Activated CD4-positive, alpha-beta T cell treated with anti-CD3 and anti-CD28 coated beads, Interleukin-2, amount 50 U/mL, for 1 hour (primary cell): ENCODE measurements around the gene ADCY7.

Experiments used
- DNase-seq: peaks from one replicate; pipeline ENCODE4 v3.0.0-alpha.2; 2020

The ADCY7 gene

GRCh38 chr16:50351116-50351515 lies 84.8 kb downstream of the ADCY7 start:
- no peak for DNase-seq

DNA sequence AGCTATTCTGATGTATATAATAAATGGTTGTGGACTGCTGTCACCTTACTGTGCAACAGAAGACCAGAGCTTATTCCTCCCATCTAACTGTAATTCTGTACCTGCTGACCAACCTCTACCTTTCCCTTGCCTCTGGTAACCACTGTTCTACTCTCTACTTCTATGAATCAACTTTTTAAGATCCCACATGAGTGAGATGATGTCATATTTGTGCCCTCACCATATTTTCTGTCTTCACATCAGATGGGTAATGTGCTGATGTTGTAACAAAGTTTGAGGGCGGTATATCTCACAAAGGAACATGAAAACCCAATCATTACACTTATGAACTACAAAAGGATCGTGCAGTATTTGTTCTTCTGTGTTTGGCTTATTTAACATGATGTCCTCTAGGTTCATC lies 85.6 kb downstream of the ADCY7 start:
- no peak for DNase-seq

- DNase-seq = no peak
Observed at GRCh38 chr16:50354082-50354481, 87.7 kb downstream of the ADCY7 start.

DNA sequence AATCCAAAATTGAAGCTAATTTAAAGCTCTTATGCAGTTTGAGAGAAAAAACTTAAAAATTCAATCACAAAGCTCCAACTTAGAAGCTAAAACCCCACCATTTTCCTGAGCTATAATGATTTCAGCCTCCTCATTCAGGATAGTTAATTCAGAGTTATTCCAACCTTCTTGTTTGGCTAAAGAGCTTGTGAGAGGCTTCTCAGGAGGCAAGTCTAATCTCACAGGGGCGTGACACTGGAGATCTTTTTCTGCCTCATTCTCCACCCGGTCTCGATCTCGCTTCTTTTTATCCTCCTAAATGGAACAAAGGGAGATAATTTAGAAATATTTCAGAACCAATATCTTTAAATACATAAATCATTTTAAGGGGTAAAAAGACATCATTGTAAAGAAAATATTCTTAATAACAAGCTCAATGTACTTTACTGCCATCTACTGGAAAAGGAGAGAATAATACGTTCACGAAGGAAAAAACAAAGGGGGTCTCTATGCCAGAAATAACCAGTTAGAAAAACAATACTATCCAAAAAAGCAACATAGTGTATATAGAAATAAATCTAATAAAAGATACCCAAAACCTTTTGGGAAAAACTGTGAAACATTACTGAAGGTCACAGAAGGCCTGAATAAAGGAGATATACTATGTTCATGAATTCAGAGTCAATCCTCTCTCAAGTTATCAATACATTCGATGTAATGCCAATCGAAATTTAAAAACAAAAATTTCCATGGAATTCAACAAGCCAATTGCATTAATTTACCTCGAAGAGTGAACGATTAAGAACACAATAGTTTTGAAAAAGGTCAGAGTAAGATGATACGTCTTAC lies 88.5 kb downstream of the ADCY7 start:
- DNase-seq = no peak

- no peak for DNase-seq
Observed at GRCh38 chr16:50359626-50360025, 93.3 kb downstream of the ADCY7 start.

- DNase-seq = no peak
Observed at GRCh38 chr16:50360033-50360778, 93.9 kb downstream of the ADCY7 start.

DNA sequence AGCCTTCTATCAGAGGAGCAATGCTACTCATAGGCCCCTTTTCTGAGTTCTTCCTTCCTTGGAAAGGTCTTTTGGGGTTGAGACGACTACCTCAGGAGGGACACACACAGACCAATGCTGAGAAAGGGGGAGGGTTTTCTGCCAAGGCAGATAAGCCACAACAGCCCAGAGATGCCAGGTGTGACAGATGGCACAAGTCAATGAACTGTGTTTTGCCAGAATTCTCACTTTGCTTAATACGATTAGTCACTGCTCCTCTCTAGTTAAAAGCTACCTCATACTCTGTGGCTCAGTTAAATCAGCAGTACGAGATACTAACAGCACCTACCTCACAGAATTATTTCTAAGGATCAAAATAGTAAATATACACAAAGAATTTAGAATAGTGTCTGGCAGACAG lies 94.4 kb downstream of the ADCY7 start:
- no peak for DNase-seq

DNA sequence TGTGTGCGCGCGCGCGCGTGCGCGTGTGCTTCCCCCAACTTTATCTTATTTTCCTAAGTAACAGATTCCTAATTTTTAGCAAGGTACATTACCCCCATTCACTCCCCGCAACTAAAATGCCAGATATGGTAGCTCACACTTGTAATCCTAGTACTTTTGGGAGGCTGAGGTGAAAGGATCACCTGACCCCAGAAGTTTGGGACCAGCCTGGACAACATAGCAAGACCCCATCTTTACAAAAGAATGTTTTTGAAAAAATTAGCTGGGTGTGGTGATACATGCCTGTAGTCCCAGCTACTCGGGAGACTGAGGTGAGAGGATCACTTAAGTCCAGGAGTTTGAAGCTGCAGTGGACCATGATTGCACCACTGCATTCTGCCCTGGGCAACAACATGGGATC lies 97.3 kb downstream of the ADCY7 start:
- no peak for DNase-seq

- DNase-seq = no peak
Observed at GRCh38 chr16:50365791-50366575, 99.6 kb downstream of the ADCY7 start.
